ENCODE measurements around the gene ALG12. TPM values are rescaled to one million over a fixed set of nuclear protein-coding genes. Genes with fewer than 3 reads are reported as not detected.

The ALG12 gene
- total and polyA plus RNA-seq, 5 donors from 2014 or later: 12.6 to 18.1 (median 15.5) TPM

- H3K4me3 Mint-ChIP-seq: no peak overlapping the region
- Histone ChIP-seq H3K9me3 (ENCODE audit: control insufficient read depth in 2 of 2, low read length in 2 of 2) (no peaks in the 10 kb centered on the region), H3K27ac (ENCODE audit: insufficient read depth, low read length, poor library complexity, severe bottlenecking) (no peak overlapping the region), H3K27me3 (ENCODE audit: control insufficient read depth, insufficient read depth, low read length) (no peaks in the 10 kb centered on the region), H3K4me3 (ENCODE audit: low read depth, low read length) (no peak overlapping the region), H3K4me1 (ENCODE audit: control insufficient read depth, insufficient read depth, low read length, poor library complexity, severe bottlenecking) (no peaks in the 10 kb centered on the region), H3K36me3 (ENCODE audit: control insufficient read depth, insufficient read depth, low read length) (no peaks in the 10 kb centered on the region)
- peaks cover 0 to 4% (median 0%) of the 10 kb centered on the region in 4 donors for H3K4me1 Mint-ChIP-seq
- no peak overlapping the region for H3K27ac Mint-ChIP-seq
- DNase-seq (no peak), ATAC-seq (ENCODE audit: low read depth in 2 of 2) (no peak)
- H3K9me3 Mint-ChIP-seq: no peaks in the 10 kb centered on the region
- H3K36me3 Mint-ChIP-seq: no peaks in the 10 kb centered on the region
- H3K27me3 Mint-ChIP-seq: no peaks in the 10 kb centered on the region
These were observed 33.4 kb upstream of the ALG12 start for GRCh38 chr22:49951678-49951985.

- H3K4me3 Mint-ChIP-seq: no peak overlapping the region
- Histone ChIP-seq H3K36me3 (ENCODE audit: control insufficient read depth, insufficient read depth, low read length) (no peaks in the 10 kb centered on the region), H3K4me1 (ENCODE audit: control insufficient read depth, insufficient read depth, low read length, poor library complexity, severe bottlenecking) (peaks cover 4% of the 10 kb centered on the region), H3K9me3 (ENCODE audit: control insufficient read depth in 2 of 2, low read length in 2 of 2) (no peaks in the 10 kb centered on the region), H3K27me3 (ENCODE audit: control insufficient read depth, insufficient read depth, low read length) (no peaks in the 10 kb centered on the region), H3K4me3 (ENCODE audit: low read depth, low read length) (no peak overlapping the region), H3K27ac (ENCODE audit: insufficient read depth, low read length, poor library complexity, severe bottlenecking) (no peak overlapping the region)
- no peaks in the 10 kb centered on the region for H3K27me3 Mint-ChIP-seq
- no peaks in the 10 kb centered on the region for H3K36me3 Mint-ChIP-seq
- H3K4me1 Mint-ChIP-seq: peaks cover 0 to 8% (median 2%) of the 10 kb centered on the region in 4 donors
- no peak for DNase-seq
- H3K9me3 Mint-ChIP-seq: no peaks in the 10 kb centered on the region
- ATAC-seq (ENCODE audit: low read depth in 2 of 2): no peak
- H3K27ac Mint-ChIP-seq: no peak overlapping the region
These were observed 32.9 kb upstream of the ALG12 start for GRCh38 chr22:49951000-49951677.

GRCh38 chr22:49950396-49950994, 32.3 kb upstream of the ALG12 start:
- Mint-ChIP-seq H3K36me3 (no peaks in the 10 kb centered on the region), H3K9me3 (no peaks in the 10 kb centered on the region), H3K27ac (no peak overlapping the region), H3K27me3 (no peaks in the 10 kb centered on the region), H3K4me3 (no peak overlapping the region), H3K4me1 (peaks cover 3 to 15% (median 6%) of the 10 kb centered on the region in 4 donors)
- no peaks in the 10 kb centered on the region for H3K27me3 ChIP-seq (ENCODE audit: control insufficient read depth, insufficient read depth, low read length)
- H3K4me3 ChIP-seq (ENCODE audit: low read depth, low read length): no peak overlapping the region
- peaks cover 10% of the 10 kb centered on the region for H3K4me1 ChIP-seq (ENCODE audit: control insufficient read depth, insufficient read depth, low read length, poor library complexity, severe bottlenecking)
- DNase-seq: no peak
- no peaks in the 10 kb centered on the region for H3K9me3 ChIP-seq (ENCODE audit: control insufficient read depth in 2 of 2, low read length in 2 of 2)
- ATAC-seq (ENCODE audit: low read depth in 2 of 2): no peak
- H3K27ac ChIP-seq (ENCODE audit: insufficient read depth, low read length, poor library complexity, severe bottlenecking): no peak overlapping the region
- H3K36me3 ChIP-seq (ENCODE audit: control insufficient read depth, insufficient read depth, low read length): no peaks in the 10 kb centered on the region

GRCh38 chr22:49949914-49950292, 31.7 kb upstream of the ALG12 start:
- H3K36me3 Mint-ChIP-seq: no peaks in the 10 kb centered on the region
- DNase-seq (no peak), ATAC-seq (ENCODE audit: low read depth in 2 of 2) (no peak)
- Histone ChIP-seq H3K27ac (ENCODE audit: insufficient read depth, low read length, poor library complexity, severe bottlenecking) (no peak overlapping the region), H3K27me3 (ENCODE audit: control insufficient read depth, insufficient read depth, low read length) (no peaks in the 10 kb centered on the region), H3K4me3 (ENCODE audit: low read depth, low read length) (no peak overlapping the region), H3K4me1 (ENCODE audit: control insufficient read depth, insufficient read depth, low read length, poor library complexity, severe bottlenecking) (peaks cover 12% of the 10 kb centered on the region), H3K36me3 (ENCODE audit: control insufficient read depth, insufficient read depth, low read length) (no peaks in the 10 kb centered on the region), H3K9me3 (ENCODE audit: control insufficient read depth in 2 of 2, low read length in 2 of 2) (no peaks in the 10 kb centered on the region)
- no peak overlapping the region for H3K4me3 Mint-ChIP-seq
- H3K4me1 Mint-ChIP-seq: peaks cover 4 to 19% (median 7%) of the 10 kb centered on the region in 4 donors
- H3K9me3 Mint-ChIP-seq: no peaks in the 10 kb centered on the region
- no peaks in the 10 kb centered on the region for H3K27me3 Mint-ChIP-seq
- no peak overlapping the region for H3K27ac Mint-ChIP-seq

GRCh38 chr22:49948958-49949913, 31.0 kb upstream of the ALG12 start:
- H3K4me1 ChIP-seq (ENCODE audit: control insufficient read depth, insufficient read depth, low read length, poor library complexity, severe bottlenecking): peaks cover 12% of the 10 kb centered on the region
- no peaks in the 10 kb centered on the region for H3K36me3 Mint-ChIP-seq
- no peak overlapping the region for H3K27ac Mint-ChIP-seq
- no peaks in the 10 kb centered on the region for H3K9me3 ChIP-seq (ENCODE audit: control insufficient read depth in 2 of 2, low read length in 2 of 2)
- peaks cover 4 to 20% (median 7%) of the 10 kb centered on the region in 4 donors for H3K4me1 Mint-ChIP-seq
- no peak overlapping the region for H3K4me3 Mint-ChIP-seq
- H3K27ac ChIP-seq (ENCODE audit: insufficient read depth, low read length, poor library complexity, severe bottlenecking): no peak overlapping the region
- no peak for ATAC-seq (ENCODE audit: low read depth in 2 of 2)
- DNase-seq: no peak
- no peaks in the 10 kb centered on the region for H3K27me3 Mint-ChIP-seq
- no peaks in the 10 kb centered on the region for H3K27me3 ChIP-seq (ENCODE audit: control insufficient read depth, insufficient read depth, low read length)
- H3K4me3 ChIP-seq (ENCODE audit: low read depth, low read length): no peak overlapping the region
- H3K36me3 ChIP-seq (ENCODE audit: control insufficient read depth, insufficient read depth, low read length): no peaks in the 10 kb centered on the region
- H3K9me3 Mint-ChIP-seq: no peaks in the 10 kb centered on the region

- ATAC-seq (ENCODE audit: low read depth in 2 of 2) (no peak), DNase-seq (no peak)
- no peaks in the 10 kb centered on the region for H3K27me3 Mint-ChIP-seq
- Histone ChIP-seq H3K4me1 (ENCODE audit: control insufficient read depth, insufficient read depth, low read length, poor library complexity, severe bottlenecking) (peaks cover 12% of the 10 kb centered on the region), H3K27ac (ENCODE audit: insufficient read depth, low read length, poor library complexity, severe bottlenecking) (no peak overlapping the region), H3K9me3 (ENCODE audit: control insufficient read depth in 2 of 2, low read length in 2 of 2) (no peaks in the 10 kb centered on the region), H3K27me3 (ENCODE audit: control insufficient read depth, insufficient read depth, low read length) (no peaks in the 10 kb centered on the region), H3K36me3 (ENCODE audit: control insufficient read depth, insufficient read depth, low read length) (no peaks in the 10 kb centered on the region), H3K4me3 (ENCODE audit: low read depth, low read length) (no peak overlapping the region)
- H3K4me1 Mint-ChIP-seq: peaks cover 4 to 20% (median 7%) of the 10 kb centered on the region in 4 donors
- no peak overlapping the region for H3K4me3 Mint-ChIP-seq
- H3K27ac Mint-ChIP-seq: peak overlapping the region in 1 of 3 donors; percentile 42
- H3K36me3 Mint-ChIP-seq: no peaks in the 10 kb centered on the region
- H3K9me3 Mint-ChIP-seq: no peaks in the 10 kb centered on the region
These were observed 30.1 kb upstream of the ALG12 start for GRCh38 chr22:49948116-49948957.

GRCh38 chr22:49947296-49947622, 29.0 kb upstream of the ALG12 start:
- Histone ChIP-seq H3K27ac (ENCODE audit: insufficient read depth, low read length, poor library complexity, severe bottlenecking) (no peak overlapping the region), H3K36me3 (ENCODE audit: control insufficient read depth, insufficient read depth, low read length) (no peaks in the 10 kb centered on the region), H3K4me3 (ENCODE audit: low read depth, low read length) (no peak overlapping the region), H3K9me3 (ENCODE audit: control insufficient read depth in 2 of 2, low read length in 2 of 2) (no peaks in the 10 kb centered on the region), H3K27me3 (ENCODE audit: control insufficient read depth, insufficient read depth, low read length) (no peaks in the 10 kb centered on the region), H3K4me1 (ENCODE audit: control insufficient read depth, insufficient read depth, low read length, poor library complexity, severe bottlenecking) (peaks cover 12% of the 10 kb centered on the region)
- DNase-seq (no peak), ATAC-seq (ENCODE audit: low read depth in 2 of 2) (no peak)
- H3K36me3 Mint-ChIP-seq: no peaks in the 10 kb centered on the region
- H3K4me3 Mint-ChIP-seq: no peak overlapping the region
- H3K9me3 Mint-ChIP-seq: no peaks in the 10 kb centered on the region
- peaks cover 4 to 20% (median 7%) of the 10 kb centered on the region in 4 donors for H3K4me1 Mint-ChIP-seq
- no peak overlapping the region for H3K27ac Mint-ChIP-seq
- no peaks in the 10 kb centered on the region for H3K27me3 Mint-ChIP-seq
